ENCODE data around the gene TRAFD1.

The TRAFD1 gene

DNA sequence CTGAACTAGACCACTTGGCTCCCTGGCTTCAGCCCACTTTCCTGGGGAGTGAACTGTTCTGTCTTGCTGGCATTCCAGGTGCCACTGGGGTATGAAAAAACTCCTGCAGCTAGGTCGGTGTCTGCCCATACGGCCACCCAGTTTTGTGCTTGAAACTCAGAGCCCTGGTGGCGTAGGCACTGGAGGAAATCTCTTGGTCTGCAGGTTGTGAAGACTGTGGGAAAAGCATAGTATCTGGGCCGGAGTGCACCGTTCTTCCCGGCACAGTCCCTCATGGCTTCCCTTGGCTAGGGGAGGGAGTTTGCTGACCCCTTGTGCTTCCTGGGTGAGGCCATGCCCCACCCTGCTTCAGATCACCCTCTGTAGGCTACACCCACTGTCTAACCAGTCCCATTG, 33.8 kb downstream of the TRAFD1 start:
- no peak for DNase-seq

DNA sequence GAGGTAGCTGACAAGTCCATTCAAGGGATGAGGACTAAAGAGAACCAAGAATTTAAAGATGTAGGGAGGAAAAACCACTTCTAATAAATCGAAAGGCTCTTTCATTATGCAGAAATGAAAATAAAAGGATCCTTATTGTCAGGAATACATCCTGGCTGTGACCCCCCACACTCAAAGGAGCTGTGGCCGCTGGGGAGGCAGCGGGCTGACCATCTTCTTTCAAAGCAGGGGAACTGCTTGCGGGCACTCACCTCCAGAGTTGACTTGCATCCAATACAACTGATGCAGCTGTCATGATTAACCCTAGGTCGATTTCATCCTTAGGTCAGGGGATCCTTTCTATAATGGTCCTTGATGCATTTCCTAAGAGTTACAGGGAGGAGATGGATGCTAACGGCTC, 35.3 kb downstream of the TRAFD1 start:
- DNase-seq: no peak

DNA sequence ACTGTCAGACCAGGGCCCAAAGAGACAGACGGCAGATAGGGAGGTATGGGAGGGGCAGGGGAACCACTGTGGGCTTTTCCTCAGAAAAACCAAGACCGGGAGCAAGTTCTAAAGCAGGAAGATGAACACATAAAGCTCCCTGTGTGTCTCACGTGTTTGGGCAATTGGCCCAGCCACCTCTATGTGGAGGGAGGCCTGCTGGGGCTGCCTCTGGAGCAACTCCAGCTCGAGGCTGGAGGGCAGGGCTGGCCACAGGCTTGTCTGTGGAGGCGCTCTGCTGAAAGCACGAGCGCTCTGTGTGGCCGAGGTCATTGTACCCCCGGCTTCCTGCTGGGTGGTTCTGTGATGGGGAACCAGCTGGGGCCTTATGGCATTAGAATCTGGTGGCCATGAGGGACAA, 36.4 kb downstream of the TRAFD1 start:
- no peak for DNase-seq

DNA sequence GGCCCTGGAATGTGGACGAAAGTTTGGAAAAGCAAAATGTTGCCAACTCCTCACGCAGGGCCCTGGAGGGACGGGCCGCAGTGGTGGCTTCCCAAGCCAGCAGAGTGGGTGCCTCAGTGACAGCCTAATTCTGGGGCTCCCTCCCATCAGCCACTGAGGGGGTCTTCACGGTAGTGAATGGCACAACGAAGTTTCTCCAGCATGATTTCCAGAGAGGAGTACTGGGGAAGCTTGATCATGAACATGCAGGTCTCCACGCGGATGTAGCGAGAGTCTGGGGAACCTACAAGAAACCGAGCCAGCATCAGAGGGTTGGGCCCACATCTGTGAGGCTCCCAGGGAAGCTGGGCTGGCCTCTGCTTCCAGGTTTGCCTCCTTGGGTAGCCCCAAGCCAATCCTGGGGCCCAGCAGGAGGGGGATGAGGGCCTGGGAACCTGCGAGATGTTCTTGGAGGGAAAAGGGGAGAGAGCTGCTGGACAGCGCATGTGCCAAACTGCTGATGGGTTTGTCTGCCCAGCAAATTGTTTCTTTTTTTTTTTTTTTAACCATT, 37.0 kb downstream of the TRAFD1 start:
- no peak for DNase-seq

DNA sequence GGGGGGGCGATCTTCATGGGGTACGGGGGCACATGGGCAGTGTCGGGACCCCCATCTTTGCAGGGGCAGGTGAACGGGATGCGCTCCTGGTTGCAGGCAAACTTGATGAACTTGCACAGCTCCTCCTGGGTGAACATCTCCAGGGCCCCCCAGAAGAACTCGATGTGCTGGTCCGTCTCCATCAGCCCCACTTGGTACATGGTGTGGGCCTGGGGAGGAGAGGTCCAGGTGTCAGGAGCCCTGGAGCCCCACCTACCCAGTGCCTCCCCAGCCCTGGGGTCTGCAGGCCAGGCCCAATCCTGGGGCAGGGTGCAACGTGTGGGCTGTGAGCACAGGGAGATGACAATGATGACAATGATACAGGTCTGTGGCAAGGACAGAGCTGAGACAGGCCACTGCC, 37.7 kb downstream of the TRAFD1 start:
- no peak for DNase-seq

DNA sequence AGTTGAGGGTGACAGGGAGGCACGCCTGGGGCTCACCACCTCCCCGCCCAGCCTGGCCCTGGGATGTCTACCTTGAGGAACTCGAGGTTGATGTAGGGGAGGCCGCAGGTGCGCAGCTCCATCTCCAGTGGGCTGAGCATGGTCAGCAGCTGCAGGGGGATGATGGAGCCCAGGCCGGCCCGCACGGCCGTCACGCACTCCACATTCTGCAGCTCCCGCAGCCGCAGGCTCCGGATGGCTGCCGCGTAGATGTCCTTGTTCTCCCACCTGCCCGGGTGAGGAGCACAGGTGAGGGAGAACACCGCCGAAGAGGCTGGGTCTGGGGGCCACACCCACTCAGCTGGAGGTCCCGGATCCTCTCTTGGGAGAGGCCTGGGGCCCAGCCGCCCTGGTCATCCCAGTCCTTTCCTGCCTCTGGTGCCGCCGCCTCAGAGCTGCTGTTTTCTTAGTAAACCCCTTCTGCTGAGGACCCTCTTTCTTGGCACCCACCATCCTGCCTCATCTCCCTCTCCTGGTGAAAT, 38.2 kb downstream of the TRAFD1 start:
- no peak for DNase-seq

DNA sequence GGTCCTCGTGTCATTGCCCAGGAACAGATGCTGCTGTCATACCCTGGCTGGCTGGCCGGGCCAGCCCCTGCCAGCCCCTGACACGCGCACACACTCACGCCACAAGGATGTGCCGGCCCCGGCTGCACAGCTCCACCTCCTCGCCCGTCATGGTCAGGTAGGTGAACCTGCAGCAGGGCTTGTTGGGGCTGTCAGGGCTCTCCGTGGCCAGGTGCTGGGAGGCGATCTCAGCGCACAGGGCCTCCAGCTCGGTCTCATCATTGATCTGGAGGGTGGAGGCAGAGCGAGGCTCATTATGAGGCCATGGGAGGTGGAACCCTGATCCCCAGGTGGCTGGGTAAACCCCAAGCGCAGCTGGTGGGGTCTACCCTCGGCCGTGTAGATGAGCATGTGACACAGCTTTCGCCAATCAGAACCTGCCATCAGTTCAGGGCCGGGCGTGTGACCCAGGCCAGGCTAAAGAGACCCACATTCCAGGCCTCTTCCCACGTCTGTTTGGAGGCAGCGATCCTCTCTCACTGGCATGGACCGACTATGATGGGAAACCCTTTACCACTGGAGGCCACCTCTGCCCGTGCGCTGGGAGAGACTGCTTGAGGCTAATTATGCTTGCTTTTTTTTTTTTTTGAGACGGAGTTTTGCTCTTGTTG, 38.8 kb downstream of the TRAFD1 start:
- no peak for DNase-seq

DNA sequence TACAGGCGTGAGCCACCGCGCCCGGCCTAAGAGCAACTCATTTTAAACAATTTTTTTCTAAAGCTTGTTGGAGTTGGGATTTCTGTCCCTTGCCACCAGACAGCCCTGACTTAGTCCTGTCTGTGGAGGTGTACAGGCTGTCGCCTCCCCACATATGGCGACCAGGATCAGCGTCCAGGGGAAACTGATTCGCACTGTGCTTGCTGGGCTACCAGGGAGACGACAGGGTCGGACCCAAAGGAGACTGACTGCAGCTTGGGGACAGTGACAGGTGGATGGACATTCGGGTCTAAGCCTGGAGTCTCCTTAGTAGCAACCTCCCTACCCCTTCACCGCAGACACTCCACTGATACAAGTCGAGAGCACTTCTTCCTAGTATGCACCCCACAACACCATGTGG, 40.3 kb downstream of the TRAFD1 start:
- DNase-seq: no peak

DNA sequence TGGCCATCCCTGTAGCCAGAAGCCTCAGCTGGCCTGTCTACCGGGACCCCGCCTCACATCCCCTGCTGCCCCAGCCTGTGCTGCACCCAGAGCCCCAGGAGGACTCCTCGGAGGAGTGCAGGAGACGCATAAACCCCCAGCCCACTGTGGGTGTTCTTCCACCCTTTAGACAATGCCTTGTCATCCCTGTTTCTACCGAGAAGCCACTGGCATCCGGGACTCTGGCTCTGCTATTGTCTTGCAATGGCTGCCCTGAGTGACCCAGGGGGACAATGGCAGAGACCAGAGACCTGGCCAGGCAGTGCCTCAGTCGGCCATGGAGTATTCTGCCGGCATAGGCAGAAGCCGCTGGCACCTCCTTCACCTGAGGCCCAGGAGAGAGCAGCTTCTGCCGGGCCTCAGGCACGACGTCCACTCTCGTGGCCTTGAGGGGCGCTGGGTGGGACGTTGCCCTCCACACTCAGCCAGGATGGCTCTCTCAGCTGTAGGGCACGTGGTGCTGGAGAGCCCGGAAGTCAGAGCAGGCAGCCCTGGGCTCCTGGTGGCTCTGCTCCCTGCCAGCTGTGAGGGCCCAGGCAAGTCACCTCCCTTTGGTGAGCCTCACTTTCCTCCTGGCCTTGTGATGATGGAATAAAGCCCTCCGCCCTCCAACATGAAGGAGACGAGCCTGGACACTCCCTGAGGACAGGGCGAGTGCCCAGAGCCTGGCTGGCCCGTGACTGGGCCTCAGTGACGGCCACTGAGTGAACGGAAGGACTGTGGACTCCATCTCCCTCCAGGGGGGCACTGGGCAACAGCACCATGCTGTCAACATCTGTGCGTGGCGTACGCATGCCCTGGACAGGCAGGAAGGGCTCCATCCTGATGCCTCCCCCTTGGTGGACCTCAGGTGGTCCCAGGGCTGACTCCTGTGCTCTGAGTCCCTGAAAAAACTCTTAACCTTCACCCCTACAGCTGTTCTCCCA, 41.0 kb downstream of the TRAFD1 start:
- no peak for DNase-seq

DNA sequence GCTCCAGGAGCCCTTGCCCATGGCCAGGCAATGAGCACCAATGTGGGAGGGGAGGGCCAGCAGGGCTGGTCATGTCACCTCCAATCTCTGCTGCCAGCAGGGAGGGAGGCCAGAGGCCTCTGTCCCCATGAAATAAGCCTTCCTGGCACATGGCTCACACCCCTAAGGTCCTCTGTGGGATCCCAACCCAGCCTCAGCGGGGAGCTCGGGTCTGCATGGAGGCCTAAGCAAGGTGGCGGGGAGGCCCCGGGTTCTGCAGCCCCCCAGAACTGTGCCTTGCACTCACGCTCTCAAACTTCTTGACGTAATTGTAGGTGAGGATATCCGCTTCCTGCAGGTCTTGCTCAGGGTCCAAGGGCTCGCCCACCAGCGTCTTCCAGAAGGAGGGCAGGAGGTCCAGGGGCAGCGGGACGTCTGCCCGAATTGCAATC, 41.7 kb downstream of the TRAFD1 start:
- DNase-seq: no peak

DNA sequence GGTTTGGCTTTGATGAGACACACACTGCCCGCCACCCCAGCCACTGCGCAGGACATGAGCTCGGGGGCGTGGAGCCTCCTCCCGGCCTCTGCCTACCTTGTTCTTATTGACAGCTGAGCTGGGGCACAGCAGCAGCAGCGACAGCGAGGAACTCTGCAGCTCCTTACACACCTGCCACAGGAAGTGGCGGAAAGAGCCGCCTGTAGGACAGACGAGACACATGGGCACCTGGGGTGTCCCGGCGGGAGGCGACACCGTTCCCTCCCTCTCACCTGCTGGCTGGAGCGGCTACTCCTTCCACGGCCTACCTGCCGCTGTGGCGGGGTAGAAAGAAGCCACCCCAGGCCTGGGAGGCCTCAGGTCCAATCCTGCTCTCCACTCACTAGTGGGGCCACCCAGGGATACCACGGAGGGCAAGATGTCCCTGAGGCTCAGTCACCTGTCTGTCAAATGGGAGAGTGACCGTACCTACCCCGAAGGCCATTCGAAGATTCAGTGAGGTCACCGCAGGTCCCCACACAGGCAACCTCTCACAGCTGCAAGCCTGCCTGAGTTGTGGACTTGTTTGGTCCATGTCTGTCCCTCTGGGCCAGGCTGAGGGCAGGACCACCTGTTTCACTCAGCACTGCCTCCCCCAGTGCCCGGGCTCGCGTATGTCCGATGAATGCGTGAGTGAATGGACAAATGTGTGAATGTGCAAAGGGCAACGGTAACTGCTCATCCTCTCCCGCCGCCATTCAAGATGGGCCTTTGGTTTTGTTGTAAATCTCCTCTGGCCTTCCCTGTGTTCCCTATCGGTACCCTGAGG, 42.6 kb downstream of the TRAFD1 start:
- no peak for DNase-seq

DNA sequence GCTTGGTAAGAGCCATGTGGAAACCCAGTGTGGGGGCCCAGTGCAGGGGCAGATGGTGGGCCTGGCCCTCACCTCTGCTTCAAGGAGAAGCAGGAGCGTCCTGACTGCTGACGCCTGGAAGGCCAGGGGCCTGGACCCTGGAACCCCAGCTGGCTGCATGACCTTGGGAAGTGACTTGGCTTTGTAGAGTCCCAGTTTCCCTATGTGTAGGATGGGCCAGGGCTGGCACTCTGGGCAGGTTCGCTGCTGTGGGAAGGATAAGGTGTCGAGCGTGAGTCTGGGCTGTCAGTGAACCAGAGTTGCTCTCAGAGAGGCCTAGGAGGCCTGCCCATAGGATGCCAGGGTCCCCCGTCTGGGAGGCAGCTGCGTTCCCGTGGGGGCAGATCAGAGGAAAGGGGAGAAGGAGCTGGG, 43.2 kb downstream of the TRAFD1 start:
- no peak for DNase-seq

DNA sequence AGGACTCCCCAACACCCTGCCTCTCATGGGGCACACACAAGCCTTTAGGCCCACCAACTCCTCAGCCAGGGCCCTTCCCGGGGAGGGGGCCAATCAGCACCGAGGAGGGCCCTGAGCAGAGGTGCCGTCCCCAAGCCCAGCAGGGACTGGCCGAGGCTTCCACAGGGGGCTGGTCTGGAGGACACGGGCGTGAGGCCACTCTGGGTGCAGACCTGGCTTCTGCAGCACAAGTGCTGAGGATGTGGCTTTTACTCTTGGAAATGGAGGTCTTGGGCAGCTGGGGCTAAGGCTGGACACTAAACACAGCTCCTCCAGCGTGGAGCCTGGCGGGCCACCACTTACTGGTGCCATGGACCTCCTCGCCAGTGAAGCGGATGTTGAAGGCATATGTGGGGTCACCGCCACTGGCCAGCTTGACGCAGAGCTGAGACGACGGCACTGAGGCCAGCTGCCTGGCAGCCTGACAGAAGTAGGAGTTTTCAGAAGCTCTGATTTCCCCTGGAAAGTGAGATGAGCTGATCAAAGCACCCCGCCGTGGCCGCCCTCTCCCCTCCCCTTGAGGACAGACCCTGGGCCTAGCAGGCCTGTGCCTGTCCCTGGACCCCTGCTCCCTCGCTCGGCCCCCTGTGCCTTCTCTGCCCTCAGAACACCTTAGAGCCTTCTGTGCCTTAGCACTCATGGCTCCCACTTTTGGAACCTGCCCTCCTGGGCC, 44.0 kb downstream of the TRAFD1 start:
- no peak for DNase-seq

DNA sequence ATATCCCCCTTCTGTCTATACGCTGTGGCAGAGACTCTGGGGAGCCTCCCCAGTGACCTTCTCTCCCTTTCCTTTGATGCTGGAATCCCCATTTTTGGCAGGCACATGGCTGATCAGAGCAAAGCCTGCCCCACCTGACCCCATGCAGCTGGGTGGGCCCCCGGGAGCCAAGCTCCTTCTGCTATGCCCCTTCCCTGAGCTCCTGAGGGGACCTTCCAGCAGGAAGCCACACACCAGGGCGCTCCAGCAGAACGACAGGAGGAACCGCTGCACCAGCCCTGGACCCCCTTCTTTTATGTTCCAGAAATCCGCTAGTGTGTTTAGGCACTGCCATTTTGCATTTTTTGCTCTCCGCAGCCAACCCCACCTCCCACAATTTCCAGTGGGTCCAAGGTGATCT, 44.6 kb downstream of the TRAFD1 start:
- DNase-seq: no peak

DNA sequence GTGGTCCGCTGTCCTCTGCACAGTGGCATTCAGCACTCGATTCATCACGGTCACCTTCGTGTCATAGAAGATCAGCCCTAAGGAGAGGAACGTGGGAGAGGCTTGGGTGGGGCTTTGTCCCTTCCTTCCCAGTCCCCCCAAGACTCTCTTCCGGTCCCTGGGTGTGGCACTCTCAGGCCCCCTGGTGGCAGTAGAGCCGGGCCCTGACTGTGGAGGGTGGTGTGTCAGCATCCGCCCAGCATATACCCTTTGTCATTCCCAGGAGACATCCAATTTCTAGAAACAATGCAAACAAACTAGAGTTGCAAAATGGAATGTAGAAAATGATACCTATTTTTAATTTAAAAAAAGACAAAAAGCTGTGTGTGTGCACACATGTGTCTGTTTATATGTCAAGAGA, 45.0 kb downstream of the TRAFD1 start:
- DNase-seq: no peak

DNA sequence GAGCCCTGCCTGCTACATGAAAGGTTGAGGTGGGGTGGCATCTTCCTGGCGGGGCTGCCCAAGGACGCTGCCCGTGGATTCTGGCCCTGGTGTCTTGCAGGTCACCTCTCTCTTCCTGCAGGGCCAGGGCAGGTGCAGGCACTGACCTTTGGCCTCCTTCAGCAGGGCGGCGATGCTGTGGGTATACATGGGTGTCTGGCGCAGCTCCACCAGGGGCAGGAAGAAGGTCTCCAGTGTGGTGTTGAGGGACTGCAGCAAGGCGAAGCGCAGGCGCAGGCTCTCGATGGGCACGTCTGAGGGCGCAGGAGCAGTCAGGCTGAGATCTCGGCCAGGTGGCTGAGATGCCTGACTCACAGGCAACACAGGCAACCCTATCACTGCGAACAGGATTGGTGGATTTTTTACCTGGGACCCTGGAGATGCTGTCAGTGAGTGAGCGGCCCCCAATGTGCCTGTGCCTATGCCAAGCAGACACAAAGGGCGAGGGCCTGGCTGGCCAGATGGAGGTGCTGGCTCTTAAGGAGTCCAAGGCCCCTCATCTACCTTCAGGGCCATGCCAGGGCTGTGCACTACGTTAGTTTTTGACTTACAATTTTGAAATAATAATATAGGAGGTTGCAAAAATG, 45.7 kb downstream of the TRAFD1 start:
- DNase-seq: no peak

DNA sequence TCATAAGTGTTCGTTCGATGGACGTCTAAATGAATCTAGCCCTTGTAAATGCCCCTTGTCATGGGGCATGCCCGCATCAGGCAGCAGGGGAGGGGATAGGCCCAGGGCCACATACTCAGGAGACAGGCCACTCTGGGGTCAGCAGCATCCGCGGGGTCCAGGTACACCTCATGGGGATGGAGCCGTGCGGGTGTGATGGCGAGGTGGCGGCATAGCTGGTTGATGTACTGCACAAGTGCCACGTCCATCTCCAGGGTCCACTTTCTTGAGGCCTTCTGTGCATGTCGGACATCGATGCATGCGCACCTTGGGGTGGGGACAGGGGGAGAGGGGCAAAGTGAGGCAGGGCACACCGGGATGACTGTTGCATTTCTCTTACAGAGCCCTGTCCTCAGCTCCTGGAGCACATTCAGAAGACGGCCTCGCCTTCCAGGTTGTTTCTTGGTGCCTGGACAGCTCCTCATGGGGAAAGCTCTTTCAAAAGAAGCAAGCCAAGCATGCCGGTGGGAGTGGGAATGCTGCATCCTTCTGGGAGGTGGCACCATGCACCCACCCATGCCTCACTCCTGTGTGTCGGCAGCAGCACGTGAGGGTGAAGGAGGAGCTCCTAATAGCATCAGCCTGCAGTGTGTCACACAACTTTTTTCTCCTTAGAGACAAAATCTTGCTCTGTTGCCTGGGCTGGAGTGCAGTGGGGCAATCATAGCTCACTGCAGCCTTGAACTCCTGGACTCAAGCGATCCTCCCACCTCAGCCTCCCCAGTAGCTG, 47.4 kb downstream of the TRAFD1 start:
- no peak for DNase-seq

DNA sequence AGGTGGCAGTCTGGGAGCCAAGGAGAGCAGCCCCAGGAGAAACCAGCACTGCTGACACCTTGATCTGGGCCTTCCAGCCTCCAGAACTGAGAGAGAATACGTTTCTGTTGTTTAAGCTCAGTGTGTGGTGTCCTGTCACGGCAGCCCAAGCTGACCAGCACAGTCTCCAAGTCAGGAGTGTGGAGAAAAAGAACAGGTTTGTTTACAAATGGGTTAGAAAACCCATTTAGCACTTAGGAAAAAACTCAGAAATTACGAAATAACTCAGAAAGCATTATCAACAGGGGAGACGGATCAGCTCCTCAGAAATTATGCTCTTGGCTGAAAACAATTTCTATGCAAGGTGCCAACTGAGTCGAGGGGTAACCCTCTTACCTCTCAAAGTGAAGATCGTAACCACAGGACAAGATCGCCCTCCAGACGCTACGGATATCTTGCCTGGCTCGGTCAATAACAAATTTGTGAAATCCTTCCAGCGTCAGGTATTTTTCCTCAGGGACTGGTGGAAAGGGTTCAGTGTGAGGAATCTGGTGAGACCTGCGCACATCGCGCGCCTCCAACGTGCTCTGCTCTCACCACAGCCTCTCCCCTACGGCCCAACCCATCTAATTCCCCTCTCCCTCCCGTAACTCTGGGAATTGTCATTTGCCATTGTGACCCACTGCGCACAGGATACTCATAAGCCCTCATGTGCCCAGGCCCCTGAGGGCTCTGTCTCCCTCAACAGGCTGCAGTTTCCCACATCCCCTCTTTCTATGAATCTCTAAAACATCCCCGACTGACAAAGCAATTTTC, 50.2 kb downstream of the TRAFD1 start:
- DNase-seq: no peak

DNA sequence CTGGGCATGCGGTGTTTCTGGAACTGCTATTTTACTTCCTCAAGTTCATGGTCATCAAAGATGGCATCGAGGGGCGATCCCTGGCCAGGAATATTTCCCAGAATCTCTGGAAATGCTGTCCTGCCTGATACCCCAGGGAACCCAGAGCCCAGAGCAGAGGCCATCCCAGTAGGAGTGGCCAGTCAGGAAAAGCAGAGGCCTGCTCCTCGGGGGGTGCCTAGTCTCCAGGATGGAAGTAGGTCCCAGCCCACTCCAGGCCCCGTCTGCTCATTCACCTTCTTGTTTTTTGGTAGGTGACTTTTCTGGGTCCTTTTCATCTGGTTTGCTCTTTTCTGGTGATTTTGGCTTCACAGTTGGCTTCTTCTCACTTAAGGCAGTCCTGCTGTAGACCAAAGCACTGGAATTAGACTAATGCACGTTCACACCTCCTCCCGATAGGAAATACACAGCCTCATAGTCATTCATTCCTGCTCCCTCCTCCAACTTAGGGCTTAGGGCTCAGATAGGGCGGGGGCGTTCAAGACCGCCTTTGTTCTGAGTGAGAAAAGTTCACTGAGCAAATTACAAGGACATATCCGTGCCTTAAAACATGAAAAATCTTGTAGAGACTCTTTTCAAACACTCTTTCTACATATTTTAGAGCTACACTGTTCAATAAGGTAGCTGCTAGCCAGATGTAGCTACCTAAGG, 51.1 kb downstream of the TRAFD1 start:
- no peak for DNase-seq

DNA sequence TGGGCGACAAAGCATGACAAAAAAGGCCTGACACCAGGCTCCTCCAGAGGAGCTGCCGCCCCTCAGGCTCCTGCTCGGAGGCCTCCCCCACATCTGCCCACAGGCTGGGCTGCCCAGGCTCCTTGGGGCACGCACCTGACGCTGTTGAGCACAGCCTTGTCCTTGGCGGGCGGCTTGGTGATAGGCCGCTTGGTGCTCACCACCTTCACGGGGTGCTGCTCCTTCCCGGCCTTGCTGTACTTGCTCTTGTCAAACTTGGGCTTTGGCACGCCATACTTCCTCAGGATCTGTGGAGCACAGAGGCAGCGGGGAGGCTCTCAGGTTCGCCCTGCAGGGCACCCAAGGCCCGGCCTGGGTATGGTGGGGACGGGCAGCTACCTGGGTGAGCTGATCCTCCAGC, 53.4 kb downstream of the TRAFD1 start:
- no peak for DNase-seq

Data from bone marrow (tissue), 2 donors.